Lower leg skin (tissue), 3 donors: Measurements from ENCODE around the gene RNF144A.

Experiments
- CTCF ChIP-seq, 3 donors: fragments of 450-650 bp; IDR thresholded peaks; one replicate each; pipeline ENCODE4 v1.5.1; 2016; ENCODE audit warnings: antibody characterized with exemption in 3 of 3, mild to moderate bottlenecking in 3 of 3, moderate library complexity in 2 of 3
- POLR2A ChIP-seq, 2 donors: fragments of 450-650 bp; IDR thresholded peaks; one replicate each; pipeline ENCODE4 v1.6.1; 2016 to 2017; ENCODE audit warnings: antibody characterized with exemption in 2 of 2, mild to moderate bottlenecking in 1 of 2, moderate library complexity in 1 of 2

GRCh38 chr2:6945087-6945813 is 28.0 kb downstream of the RNF144A start:
- no peak for TF ChIP-seq POLR2A (IDR thresholded peaks at IDR 0.05)
- TF ChIP-seq CTCF (IDR thresholded peaks at IDR 0.05), result no peak
